ENCODE measurements around the gene RPL7A. TPM values are rescaled to one million over a fixed set of nuclear protein-coding genes. Genes with fewer than 3 reads are reported as not detected.
"Not testable (repeated sequence)": the region's sequence is repeated elsewhere in the genome, so short reads cannot be mapped to it uniquely, and the experiment has no call there.

RPL7A gene
- total and polyA plus RNA-seq, 3 donors from 2014 or later: 856 to 1,924 (median 1,453) TPM

DNA sequence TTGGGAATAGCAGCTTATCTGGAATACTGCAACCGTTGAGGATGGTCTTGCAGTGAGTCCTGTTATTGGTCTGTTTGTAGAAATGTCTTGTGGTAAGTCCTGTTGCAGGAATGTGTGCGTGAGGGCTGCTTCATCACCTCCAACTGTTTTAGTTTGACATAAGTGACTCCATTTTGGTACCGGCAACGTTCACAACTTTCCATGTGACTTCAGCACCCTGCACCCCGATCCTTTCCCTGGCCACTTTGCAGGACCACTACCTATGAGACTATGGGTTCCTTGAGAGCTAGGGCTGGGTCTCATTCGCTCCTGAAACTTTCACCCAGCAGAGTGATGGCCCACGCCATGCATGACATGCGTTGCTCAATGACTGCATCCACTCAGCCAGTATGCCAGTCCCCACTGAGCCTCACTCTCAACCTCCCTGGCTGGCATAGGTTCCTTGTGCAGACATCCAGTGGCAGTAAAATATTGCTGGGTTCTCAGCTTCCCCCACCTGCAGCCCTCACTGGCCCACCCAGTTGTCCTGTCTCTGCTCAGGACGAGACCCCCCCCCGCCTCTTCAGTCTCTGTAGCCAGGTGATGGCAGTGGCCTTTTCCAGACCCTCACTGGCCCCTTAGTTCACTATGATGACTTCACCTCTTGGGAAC lies 20.1 kb upstream of the RPL7A start:
- intact Hi-C loops (cut with DNase I; ENCODE audit: low total_unique reads): loop anchor here (10.0 kb wide), 1 partner anchor 143 kb away; no protein-coding TSS in a partner anchor
- Histone ChIP-seq H3K27me3 (no peaks in the 10 kb centered on the region), H3K4me1 (no peaks in the 10 kb centered on the region), H3K36me3 (ENCODE audit: low read depth, missing control alignments) (no peaks in the 10 kb centered on the region), H3K27ac (no peak overlapping the region), H3K4me3 (no peak overlapping the region), H3K9me3 (no peaks in the 10 kb centered on the region)
- DNase-seq: no peak
- 93 to 96% methylated on average over 10 of the region's 10 CpGs for WGBS, 2 donors
- TF ChIP-seq, protein P1, sequence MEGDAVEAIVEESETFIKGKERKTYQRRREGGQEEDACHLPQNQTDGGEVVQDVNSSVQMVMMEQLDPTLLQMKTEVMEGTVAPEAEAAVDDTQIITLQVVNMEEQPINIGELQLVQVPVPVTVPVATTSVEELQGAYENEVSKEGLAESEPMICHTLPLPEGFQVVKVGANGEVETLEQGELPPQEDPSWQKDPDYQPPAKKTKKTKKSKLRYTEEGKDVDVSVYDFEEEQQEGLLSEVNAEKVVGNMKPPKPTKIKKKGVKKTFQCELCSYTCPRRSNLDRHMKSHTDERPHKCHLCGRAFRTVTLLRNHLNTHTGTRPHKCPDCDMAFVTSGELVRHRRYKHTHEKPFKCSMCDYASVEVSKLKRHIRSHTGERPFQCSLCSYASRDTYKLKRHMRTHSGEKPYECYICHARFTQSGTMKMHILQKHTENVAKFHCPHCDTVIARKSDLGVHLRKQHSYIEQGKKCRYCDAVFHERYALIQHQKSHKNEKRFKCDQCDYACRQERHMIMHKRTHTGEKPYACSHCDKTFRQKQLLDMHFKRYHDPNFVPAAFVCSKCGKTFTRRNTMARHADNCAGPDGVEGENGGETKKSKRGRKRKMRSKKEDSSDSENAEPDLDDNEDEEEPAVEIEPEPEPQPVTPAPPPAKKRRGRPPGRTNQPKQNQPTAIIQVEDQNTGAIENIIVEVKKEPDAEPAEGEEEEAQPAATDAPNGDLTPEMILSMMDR (IDR thresholded peaks at IDR 0.05): no peak
- TF ChIP-seq POLR2A (IDR thresholded peaks at IDR 0.05): no peak

DNA sequence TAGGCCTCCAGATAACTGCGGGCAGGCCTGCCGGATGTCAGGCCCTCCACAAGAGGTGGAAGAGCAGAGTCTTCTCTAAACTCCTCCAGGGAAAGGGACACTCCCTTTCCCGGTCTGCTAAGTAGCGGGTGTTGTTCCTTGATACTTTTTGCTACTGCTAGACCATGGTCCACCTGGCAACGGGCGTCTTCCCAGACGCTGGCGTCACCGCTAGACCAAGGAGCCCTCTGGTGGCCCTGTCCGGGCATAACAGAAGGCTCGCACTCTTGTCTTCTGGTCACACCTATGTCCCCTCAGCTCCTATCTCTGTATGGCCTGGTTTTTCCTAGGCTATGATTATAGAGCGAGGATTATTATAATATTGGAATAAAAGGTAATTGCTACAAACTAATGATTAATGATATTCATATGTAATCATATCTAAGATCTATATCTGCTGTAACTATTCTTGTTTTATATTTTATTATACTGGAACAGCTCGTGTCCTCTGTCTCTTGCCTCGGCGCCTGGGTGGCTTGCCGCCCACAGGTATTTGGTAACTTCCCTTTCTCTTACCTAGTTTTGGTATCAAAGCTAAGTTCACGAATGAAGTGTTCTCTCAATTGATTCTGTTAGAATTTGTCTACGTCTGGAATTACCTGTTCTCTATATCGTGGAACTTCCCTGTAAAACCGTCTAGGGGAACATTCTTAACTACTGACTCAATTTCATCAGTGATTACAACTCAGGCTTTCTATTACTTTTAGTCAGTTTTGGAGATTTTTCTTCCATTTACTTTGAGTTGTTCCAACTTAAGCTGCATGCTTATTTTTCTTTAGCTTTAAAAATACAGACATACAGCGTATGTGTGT lies 18.5 kb upstream of the RPL7A start:
- TF ChIP-seq, protein P1 (IDR thresholded peaks at IDR 0.05): peak; percentile 59 to 71 (median 63)
- intact Hi-C loops (cut with DNase I; ENCODE audit: low total_unique reads): loop anchor here (10.0 kb wide), 1 partner anchor 145 kb away; no protein-coding TSS in a partner anchor
- not testable (repeated sequence) for H3K27me3 ChIP-seq; H3K9me3 ChIP-seq; H3K4me3 ChIP-seq; H3K27ac ChIP-seq; H3K36me3 ChIP-seq (ENCODE audit: low read depth, missing control alignments); H3K4me1 ChIP-seq
- 51 to 64% methylated on average over 21 of the region's 21 CpGs for WGBS, 2 donors
- DNase-seq: peak; percentile 78

DNA sequence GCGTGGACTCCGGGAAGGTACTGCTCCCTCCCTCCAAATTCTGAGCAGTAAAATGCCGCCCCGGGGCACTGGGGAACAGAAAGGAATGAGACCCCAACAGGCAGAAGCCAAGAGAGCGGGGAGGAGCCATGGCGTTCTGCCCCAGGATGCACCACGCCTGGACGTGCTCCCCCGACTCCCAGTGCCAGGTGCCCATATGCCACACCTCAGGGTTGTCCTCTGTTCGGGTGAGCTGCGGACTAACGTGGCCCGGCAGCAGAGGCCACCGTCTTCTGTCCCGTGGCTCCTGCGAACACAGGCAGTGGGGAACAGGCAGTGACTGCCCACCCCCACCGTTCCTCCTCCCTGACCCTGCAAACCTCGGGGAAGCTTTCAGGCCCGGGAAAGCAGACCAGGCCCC lies 16.8 kb upstream of the RPL7A start:
- no peaks in the 10 kb centered on the region for H3K9me3 ChIP-seq
- H3K4me1 ChIP-seq: peaks cover 8% of the 10 kb centered on the region
- H3K27me3 ChIP-seq: no peaks in the 10 kb centered on the region
- TF ChIP-seq POLR2A (IDR thresholded peaks at IDR 0.05): no peak
- TF ChIP-seq, protein P1 (IDR thresholded peaks at IDR 0.05): no peak
- intact Hi-C loops (cut with DNase I; ENCODE audit: low total_unique reads): no loop called here
- H3K36me3 ChIP-seq (ENCODE audit: low read depth, missing control alignments): no peaks in the 10 kb centered on the region
- no peak for DNase-seq
- no peak overlapping the region for H3K27ac ChIP-seq
- WGBS, 2 donors: 49 to 67% methylated on average over 9 to 19 of the region's 19 CpGs
- no peak overlapping the region for H3K4me3 ChIP-seq

DNA sequence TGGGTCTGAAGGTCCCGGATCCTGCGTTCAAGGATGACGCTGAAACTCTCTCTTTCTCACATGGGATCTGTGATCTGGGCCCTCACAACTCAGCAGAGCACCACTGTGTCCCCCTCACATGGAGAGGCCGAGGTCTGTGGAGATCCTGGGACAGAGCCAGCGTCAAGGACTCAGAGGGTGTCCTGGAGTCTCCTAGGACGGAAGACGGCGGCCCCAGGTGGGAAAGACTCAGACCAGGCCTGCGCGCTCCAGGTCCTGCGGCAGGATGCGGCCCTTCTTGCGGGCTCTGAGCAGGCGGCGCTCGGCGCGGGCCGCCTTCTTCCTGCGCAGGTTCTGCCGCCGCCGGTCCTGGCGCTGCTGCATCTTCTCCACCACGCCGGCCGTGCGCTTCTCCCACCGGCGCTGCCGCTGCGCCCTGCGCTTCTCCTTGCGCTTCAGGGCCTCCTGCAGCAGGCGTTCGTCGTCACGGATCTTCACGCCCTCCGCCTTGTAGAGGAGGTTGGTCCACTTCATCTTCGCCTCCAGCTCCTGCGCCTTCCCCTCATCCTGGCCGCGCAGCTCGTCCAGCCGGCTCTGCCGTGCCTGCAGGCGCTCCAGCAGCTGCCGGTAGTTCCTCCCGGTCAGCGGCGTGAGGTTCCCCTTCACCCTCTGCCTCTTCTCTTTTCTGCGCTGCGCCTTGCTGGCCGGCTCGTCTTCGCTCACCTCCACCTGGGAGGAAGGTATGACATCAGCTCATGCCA lies 16.2 kb upstream of the RPL7A start:
- no peak overlapping the region for H3K4me3 ChIP-seq
- H3K27ac ChIP-seq: no peak overlapping the region
- WGBS, 2 donors: 77 to 83% methylated on average over 36 to 57 of the region's 57 CpGs
- H3K36me3 ChIP-seq (ENCODE audit: low read depth, missing control alignments): no peaks in the 10 kb centered on the region
- TF ChIP-seq, protein P1 (IDR thresholded peaks at IDR 0.05): no peak
- TF ChIP-seq POLR2A (IDR thresholded peaks at IDR 0.05): no peak
- no peaks in the 10 kb centered on the region for H3K27me3 ChIP-seq
- H3K4me1 ChIP-seq: peaks cover 13% of the 10 kb centered on the region
- no peaks in the 10 kb centered on the region for H3K9me3 ChIP-seq
- intact Hi-C loops (cut with DNase I; ENCODE audit: low total_unique reads): no loop called here
- no peak for DNase-seq
